ENCODE results near the gene BLZF1. TPM values are rescaled to one million over a fixed set of nuclear protein-coding genes. Genes with fewer than 3 reads are reported as not detected.

BLZF1 gene
- total RNA-seq, 1 experiment from 2014 or later, result 14.3 TPM

DNA sequence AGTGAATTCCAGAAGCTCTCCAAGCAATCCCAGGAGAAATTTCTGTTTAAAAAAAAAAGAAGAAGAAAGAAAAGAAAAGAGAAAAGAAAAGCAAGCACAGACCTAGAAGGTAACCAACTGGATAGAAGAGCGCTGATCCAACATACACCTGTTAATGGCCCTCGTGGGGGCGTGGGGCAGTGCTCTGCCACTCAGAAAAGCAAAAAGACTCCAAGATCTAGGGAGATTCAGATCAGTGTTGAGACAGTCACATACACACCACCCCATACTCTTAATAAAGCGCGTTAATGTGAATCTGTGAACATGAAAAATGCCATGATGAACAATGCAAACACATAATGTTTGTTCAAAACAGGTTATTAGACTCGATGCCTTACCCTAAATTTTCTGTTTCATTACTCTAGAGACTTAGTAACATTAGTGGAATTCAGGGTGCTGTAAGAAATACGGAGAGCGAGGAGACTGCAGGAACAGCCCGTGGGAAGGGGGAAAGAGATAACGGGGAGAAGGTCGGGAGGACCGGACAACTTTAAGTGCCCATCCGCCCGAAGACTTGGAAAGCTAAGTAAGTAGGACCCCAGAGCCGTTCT, 804 bp upstream of the BLZF1 start:
- H2AFZ ChIP-seq (ENCODE audit: low read length), result peak overlapping the region; percentile 3
- H2BK20ac ChIP-seq (ENCODE audit: low read depth, low read length, poor library complexity, severe bottlenecking), result no peak overlapping the region
- H3K14ac ChIP-seq (ENCODE audit: insufficient read depth, low read length), result no peak overlapping the region
- Mint-ChIP-seq H3K9me3 (peaks cover 0 to 4% of the 10 kb centered on the region in 2 experiments; a peak in 2 of 5 replicates), H3K4me3 (no peak overlapping the region), H3K27me3 (ENCODE audit: low read depth) (no peaks in the 10 kb centered on the region), H3K4me1 (peaks cover 2 to 3% of the 10 kb centered on the region in 2 experiments; a peak in 1 of 4 replicates), H3K27ac (no peak overlapping the region), H3K36me3 (ENCODE audit: insufficient read depth in 1 of 3, low read depth in 3 of 3) (peaks cover 0 to 6% (median 0%) of the 10 kb centered on the region in 3 experiments; a peak in 5 of 7 replicates)
- no peaks in the 10 kb centered on the region for H4K20me1 ChIP-seq (ENCODE audit: control insufficient read depth, insufficient read depth, insufficient read length)
- H2BK120ac ChIP-seq (ENCODE audit: low read depth, low read length, poor library complexity, severe bottlenecking), result no peak overlapping the region
- H3T11ph ChIP-seq (ENCODE audit: low read length), result no peak overlapping the region
- no peak overlapping the region for H2AK5ac ChIP-seq (ENCODE audit: insufficient read length, low read length)
- DNase-seq, result no peak
- H2BK12ac ChIP-seq (ENCODE audit: insufficient read length, low read depth, low read length), result no peak overlapping the region
- no peak overlapping the region for H3K4ac ChIP-seq (ENCODE audit: low read depth, low read length)
- H3K79me1 ChIP-seq (ENCODE audit: insufficient read depth, low read depth, low read length, poor library complexity, severe bottlenecking), result no peaks in the 10 kb centered on the region
- H3K9me3 ChIP-seq (ENCODE audit: control insufficient read depth, low read depth, low read length), result no peaks in the 10 kb centered on the region
- no peak overlapping the region for H3K56ac ChIP-seq (ENCODE audit: insufficient read length, low read depth, low read length)
- no peak overlapping the region for H4K5ac ChIP-seq (ENCODE audit: insufficient read length, low read depth, low read length)
- H3K23me2 ChIP-seq (ENCODE audit: insufficient read length, low read depth, low read length, poor library complexity, severe bottlenecking), result no peaks in the 10 kb centered on the region
- no CpG with 5 or more reads among the region's 15 CpGs for WGBS (ENCODE audit: extremely low coverage, insufficient read length, low lambda C conversion rate)
- no peak overlapping the region for H2BK5ac ChIP-seq (ENCODE audit: insufficient read length, low read length)
- H3K18ac ChIP-seq (ENCODE audit: insufficient read length, low read depth, low read length), result no peak overlapping the region
- H4K8ac ChIP-seq (replicated peaks; ENCODE audit: insufficient read length, low read depth, low read length), result no peak overlapping the region
- H3K79me2 ChIP-seq (ENCODE audit: insufficient read depth, low read length), result no peaks in the 10 kb centered on the region
- no peak overlapping the region for H4K91ac ChIP-seq (ENCODE audit: insufficient read length, low read depth, low read length)
- peak overlapping the region; percentile 70 for H3K4me2 ChIP-seq (ENCODE audit: insufficient read depth, insufficient read length, low read length)
- no peak overlapping the region for H2BK15ac ChIP-seq (ENCODE audit: low read depth, low read length)
- no peak overlapping the region for H3K27ac ChIP-seq (ENCODE audit: insufficient read length, low read depth, low read length)
- H3K23ac ChIP-seq (ENCODE audit: insufficient read length, low read depth, low read length), result no peak overlapping the region
- TF ChIP-seq, protein P1, sequence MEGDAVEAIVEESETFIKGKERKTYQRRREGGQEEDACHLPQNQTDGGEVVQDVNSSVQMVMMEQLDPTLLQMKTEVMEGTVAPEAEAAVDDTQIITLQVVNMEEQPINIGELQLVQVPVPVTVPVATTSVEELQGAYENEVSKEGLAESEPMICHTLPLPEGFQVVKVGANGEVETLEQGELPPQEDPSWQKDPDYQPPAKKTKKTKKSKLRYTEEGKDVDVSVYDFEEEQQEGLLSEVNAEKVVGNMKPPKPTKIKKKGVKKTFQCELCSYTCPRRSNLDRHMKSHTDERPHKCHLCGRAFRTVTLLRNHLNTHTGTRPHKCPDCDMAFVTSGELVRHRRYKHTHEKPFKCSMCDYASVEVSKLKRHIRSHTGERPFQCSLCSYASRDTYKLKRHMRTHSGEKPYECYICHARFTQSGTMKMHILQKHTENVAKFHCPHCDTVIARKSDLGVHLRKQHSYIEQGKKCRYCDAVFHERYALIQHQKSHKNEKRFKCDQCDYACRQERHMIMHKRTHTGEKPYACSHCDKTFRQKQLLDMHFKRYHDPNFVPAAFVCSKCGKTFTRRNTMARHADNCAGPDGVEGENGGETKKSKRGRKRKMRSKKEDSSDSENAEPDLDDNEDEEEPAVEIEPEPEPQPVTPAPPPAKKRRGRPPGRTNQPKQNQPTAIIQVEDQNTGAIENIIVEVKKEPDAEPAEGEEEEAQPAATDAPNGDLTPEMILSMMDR (conservative IDR thresholded peaks at IDR 0.05), result no peak
- H3K9ac ChIP-seq (ENCODE audit: extremely low read depth, insufficient read length, low read length), result peak overlapping the region; percentile 46
- no peaks in the 10 kb centered on the region for H3K4me1 ChIP-seq (ENCODE audit: insufficient read depth, low read length)
- H3K27me3 ChIP-seq (ENCODE audit: insufficient read depth, low read length), result no peaks in the 10 kb centered on the region
